ENCODE results near the gene HCLS1.
"Not testable (repeated sequence)": the region's sequence is repeated elsewhere in the genome, so short reads cannot be mapped to it uniquely, and the experiment has no call there.

Gene HCLS1

DNA sequence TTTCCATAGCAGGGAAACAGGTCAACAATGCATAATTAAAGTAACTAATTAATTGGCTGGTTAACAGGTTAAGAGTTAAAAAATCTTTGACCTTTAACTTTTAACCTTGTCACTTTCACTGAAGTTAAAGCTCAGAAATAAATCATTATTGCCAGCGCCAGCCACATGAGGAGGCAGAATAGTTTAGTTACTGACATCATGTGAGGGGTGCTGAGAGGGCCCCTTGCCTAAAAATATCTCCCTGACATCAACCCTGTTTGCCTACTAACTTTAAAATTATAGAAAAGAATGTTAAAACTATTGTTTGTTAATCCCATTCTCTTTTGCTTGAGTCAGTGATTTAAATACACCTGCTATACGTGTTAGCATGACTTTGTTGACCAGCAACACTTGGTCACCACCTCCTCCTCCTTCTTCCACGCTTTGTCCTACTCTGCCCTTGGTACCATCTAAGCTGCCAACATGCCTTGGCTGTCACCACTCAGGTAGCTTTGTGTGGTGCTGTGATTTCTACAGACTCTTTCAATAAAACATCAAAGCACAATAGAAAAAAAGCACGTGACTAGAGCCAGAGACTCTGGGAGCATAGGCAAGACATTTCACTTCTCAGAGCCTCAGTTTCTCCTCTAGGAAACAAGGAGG is 64.8 kb downstream of the HCLS1 start:
- no peak for DNase-seq
- Mint-ChIP-seq H3K27me3 (peaks cover 10% of the 10 kb centered on the region), H3K9me3 (no peaks in the 10 kb centered on the region), H3K27ac (no peak overlapping the region), H3K36me3 (no peaks in the 10 kb centered on the region), H3K4me3 (no peak overlapping the region), H3K4me1 (no peaks in the 10 kb centered on the region)
- CTCF ChIA-PET, result no interaction called here

DNA sequence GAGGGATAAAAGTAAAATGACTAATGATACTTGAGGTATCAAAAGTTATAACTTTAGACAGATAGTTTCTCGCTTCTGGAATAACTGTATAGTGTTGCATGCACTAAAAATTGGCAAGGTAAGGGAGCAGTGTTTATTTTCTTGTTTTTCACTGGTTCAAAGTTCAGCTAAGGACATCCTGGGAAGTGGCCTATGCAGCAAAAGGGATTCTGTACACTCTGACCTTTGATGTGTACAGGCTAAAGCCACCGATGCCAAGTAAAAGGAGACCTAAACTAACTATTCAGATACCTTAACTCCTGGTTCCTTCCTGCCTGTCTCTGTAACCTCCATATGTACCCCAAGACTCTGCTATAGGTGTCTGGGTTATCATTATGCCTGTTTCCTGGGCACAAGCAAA is 65.9 kb downstream of the HCLS1 start:
- Mint-ChIP-seq H3K27me3 (peaks cover 14% of the 10 kb centered on the region), H3K4me1 (no peaks in the 10 kb centered on the region), H3K36me3 (no peaks in the 10 kb centered on the region), H3K4me3 (no peak overlapping the region), H3K27ac (no peak overlapping the region), H3K9me3 (no peaks in the 10 kb centered on the region)
- DNase-seq, result no peak
- CTCF ChIA-PET, result no interaction called here

DNA sequence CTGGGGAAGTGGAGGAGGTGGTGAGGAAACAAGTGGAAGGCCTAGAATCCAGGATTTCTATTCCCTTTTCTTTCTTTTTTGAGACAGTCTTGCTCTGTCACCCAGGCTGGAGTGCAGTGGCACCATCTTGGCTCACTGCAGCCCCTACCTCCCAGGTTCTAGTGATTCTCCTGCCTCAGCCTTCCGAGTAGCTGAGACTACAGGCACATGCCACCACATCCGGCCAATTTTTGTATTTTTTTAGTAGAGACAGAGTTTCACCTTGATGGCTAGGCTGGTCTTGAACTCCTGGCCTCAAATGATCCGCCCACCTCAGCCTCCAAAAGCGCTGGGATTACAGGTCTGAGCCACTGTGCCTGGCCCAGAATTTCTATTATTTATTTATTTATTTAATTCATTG is 66.9 kb downstream of the HCLS1 start:
- DNase-seq, CTCF ChIA-PET, H3K27ac Mint-ChIP-seq, H3K36me3 Mint-ChIP-seq, H3K4me1 Mint-ChIP-seq, H3K9me3 Mint-ChIP-seq, H3K4me3 Mint-ChIP-seq: not testable (repeated sequence)
- H3K27me3 Mint-ChIP-seq, result peaks cover 14% of the 10 kb centered on the region

DNA sequence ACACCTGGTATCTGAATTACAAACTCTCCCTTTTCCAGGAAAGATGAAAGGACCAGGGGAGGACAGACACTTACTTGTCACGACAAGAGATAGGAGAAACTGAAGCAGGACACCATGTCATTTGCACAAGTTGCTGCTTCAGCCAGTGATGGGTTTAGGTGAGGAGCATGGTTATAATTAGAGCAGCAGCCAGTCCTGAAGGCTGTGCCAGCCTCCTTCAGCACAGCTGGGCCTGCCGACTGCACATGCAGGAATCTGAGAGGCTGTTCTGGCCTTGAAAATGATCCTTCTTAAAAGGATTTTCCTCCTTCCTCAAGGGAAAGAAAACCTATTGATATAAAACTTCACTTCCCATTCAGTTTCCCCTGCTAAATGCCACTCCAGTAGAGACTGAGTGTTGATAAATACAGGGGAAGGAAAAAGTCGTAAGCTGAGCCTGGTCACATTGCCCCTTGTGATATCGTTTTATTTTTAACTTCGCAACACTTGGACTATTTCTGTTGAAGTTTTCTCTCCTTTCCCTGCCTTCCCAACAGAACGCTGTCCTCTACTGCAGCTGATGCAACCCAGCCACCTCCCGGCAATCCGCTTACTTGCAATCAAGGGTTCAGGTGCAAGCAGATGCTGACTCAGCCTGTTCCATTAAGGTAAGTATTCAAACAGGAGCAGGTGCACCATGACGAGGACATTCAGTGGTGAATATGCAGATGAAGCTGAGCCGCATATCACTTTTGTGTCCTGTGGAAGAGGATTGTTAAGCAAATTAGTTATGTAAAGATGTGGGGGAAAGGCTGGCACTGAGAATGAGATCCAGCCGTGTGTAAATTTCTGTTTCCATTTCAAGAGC is 67.6 kb downstream of the HCLS1 start, which contains the start of gene FBXO40:
Gene FBXO40 (plus strand): TSS at position 524 of the 847 bp plus-strand sequence. CDS start 27,197 bp downstream, outside the sequence.
- H3K27ac Mint-ChIP-seq, result no peak within 1 kb of the TSS
- CTCF ChIA-PET, result no interaction called here

DNA sequence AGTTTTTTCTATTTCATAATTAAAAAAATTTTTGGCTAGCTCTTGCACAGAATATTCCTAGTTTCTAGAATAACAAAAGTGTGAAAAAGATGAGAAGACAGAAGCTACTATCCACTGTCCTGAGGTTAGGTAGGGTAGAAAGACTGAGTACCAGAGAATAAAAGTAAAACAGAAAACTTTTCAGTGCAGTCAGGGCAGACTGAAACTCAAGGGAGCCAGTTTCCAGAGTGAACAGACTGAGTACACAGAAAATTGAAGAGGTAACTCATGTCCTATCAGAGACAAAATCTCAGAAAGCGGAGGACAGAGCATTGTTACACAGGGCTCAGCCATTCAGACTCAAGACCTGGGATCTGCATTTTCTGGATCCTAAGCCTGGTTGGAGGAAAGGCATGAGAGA is 76.3 kb downstream of the HCLS1 start:
- H3K9me3 Mint-ChIP-seq, result no peaks in the 10 kb centered on the region
- H3K4me3 Mint-ChIP-seq, result no peak overlapping the region
- DNase-seq, result no peak
- CTCF ChIA-PET, result no interaction called here
- peaks cover 28% of the 10 kb centered on the region for H3K27me3 Mint-ChIP-seq
- H3K27ac Mint-ChIP-seq, result no peak overlapping the region
- H3K4me1 Mint-ChIP-seq, result no peaks in the 10 kb centered on the region
- H3K36me3 Mint-ChIP-seq, result no peaks in the 10 kb centered on the region

More for the DNA sequence above, 67.6 kb downstream of the HCLS1 start, which contains the start of gene FBXO40:
- Mint-ChIP-seq H3K9me3 (no peaks in the 10 kb centered on the region), H3K4me3 (no peak within 1 kb of the TSS), H3K36me3 (no peaks in the 10 kb centered on the region), H3K4me1 (no peaks in the 10 kb centered on the region), H3K27me3 (peaks cover 14% of the 10 kb centered on the region)
- DNase-seq, result no peak

DNA sequence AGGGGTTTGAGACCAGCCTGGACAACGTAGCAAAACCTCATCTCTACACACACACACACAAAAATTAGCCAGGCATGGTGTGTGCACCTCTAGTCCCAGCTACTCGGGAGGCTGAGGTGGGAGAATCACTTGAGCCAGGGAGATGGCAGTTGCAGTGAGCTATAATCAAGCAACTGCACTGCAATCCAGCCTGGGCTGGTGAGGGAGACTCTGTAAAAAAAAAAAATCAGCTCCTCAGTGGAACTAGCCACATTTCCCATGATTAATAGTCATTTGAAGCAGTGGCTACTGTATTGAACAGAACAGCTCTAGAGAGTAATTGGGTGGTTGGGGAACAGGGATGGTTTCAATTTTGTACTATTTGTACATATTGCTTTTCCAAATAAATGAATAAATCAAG is 79.0 kb downstream of the HCLS1 start:
- CTCF ChIA-PET, result no interaction called here
- no peaks in the 10 kb centered on the region for H3K4me1 Mint-ChIP-seq
- no peaks in the 10 kb centered on the region for H3K9me3 Mint-ChIP-seq
- H3K27me3 Mint-ChIP-seq, result peaks cover 29% of the 10 kb centered on the region
- no peaks in the 10 kb centered on the region for H3K36me3 Mint-ChIP-seq
- H3K4me3 Mint-ChIP-seq, result no peak overlapping the region
- no peak overlapping the region for H3K27ac Mint-ChIP-seq
- DNase-seq, result no peak

All from activated naive CD4-positive, alpha-beta T cell treated with anti-CD3 and anti-CD28 coated beads, Interleukin-2, amount 10 ng/mL, durations not matched to agents 7 days and 5 days (primary cell).